Measurements from ENCODE around the gene OR4D11.

OR4D11 gene

DNA sequence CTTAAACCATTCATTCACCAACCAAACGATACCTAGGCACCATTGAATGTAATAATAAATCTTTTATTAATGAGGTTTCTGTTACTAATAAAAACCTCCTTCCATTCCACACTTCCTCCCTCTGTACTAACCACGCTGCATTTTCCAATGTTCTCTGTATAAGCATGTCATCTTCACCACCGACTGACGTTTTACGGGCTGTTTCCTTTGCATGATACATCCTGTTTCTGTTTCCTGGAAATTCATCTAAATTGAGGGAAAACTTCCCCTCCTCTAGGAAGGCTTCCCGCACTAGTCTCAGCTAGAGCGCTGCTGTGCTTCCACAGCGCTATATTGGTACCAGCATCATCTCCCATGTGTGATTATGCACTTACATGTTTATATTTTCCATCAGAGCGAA is 28.2 kb upstream of the OR4D11 start:
- Histone ChIP-seq H3K4me3 (ENCODE audit: low read depth in 1 of 2, low read length in 1 of 2) (no peak overlapping the region), H3K4me1 (ENCODE audit: control insufficient read depth in 1 of 2, insufficient read depth in 1 of 2, low read depth in 1 of 2, low read length in 1 of 2) (no peaks in the 10 kb centered on the region), H3K9me3 (no peaks in the 10 kb centered on the region), H3K27ac (no peak overlapping the region), H3K27me3 (no peaks in the 10 kb centered on the region), H3K36me3 (no peaks in the 10 kb centered on the region)
- TF ChIP-seq, protein P1, sequence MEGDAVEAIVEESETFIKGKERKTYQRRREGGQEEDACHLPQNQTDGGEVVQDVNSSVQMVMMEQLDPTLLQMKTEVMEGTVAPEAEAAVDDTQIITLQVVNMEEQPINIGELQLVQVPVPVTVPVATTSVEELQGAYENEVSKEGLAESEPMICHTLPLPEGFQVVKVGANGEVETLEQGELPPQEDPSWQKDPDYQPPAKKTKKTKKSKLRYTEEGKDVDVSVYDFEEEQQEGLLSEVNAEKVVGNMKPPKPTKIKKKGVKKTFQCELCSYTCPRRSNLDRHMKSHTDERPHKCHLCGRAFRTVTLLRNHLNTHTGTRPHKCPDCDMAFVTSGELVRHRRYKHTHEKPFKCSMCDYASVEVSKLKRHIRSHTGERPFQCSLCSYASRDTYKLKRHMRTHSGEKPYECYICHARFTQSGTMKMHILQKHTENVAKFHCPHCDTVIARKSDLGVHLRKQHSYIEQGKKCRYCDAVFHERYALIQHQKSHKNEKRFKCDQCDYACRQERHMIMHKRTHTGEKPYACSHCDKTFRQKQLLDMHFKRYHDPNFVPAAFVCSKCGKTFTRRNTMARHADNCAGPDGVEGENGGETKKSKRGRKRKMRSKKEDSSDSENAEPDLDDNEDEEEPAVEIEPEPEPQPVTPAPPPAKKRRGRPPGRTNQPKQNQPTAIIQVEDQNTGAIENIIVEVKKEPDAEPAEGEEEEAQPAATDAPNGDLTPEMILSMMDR (IDR thresholded peaks at IDR 0.05) = no peak

DNA sequence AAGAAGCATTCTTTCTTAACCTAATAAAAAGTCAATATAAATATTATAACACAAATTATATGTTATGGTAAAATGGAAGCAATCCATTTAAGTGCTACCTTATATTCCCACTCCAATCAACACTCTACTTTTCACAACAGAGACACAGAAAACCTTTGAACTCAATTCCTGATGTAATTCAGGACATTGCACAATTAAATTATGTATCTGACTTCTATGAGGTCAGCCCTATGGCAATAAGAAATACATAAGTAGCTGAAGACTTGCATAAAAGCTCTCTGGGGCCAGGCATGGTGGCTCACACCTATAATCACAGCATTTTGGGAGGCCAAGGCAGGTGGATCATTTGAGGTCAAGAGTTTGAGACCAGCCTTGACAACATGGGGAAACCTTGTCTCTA is 23.5 kb upstream of the OR4D11 start:
- Histone ChIP-seq H3K4me3 (ENCODE audit: low read depth in 1 of 2, low read length in 1 of 2) (no peak overlapping the region), H3K27ac (no peak overlapping the region), H3K9me3 (no peaks in the 10 kb centered on the region), H3K4me1 (ENCODE audit: control insufficient read depth in 1 of 2, insufficient read depth in 1 of 2, low read depth in 1 of 2, low read length in 1 of 2) (no peaks in the 10 kb centered on the region), H3K27me3 (no peaks in the 10 kb centered on the region), H3K36me3 (no peaks in the 10 kb centered on the region)
- TF ChIP-seq, protein P1 (IDR thresholded peaks at IDR 0.05) = no peak

DNA sequence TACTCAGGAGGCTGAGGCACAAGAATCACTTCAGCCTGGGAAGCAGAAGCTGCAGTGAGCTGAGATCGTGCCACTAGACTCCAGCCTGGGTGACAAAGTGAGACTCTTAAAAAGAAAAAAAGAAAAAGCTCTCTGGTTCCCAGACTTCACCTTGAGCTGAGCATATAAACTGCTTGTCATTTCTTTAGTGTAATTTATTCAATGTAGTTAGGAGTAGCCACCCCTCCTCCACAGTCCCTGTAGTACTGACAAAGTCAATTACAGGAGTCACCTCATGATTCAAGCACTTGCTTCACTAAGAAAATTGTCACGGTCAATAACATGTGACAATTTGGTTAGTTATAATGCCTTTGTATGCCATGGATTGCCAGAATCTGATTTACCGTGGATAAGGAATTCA is 23.0 kb upstream of the OR4D11 start:
- Histone ChIP-seq H3K27ac (no peak overlapping the region), H3K36me3 (no peaks in the 10 kb centered on the region)
- TF ChIP-seq, protein P1 (IDR thresholded peaks at IDR 0.05) = no peak

GRCh38 chr11:59501931-59502330 is 1.4 kb upstream of the OR4D11 start:
- TF ChIP-seq, protein P1 (IDR thresholded peaks at IDR 0.05) = no peak
- Histone ChIP-seq H3K9me3 (no peaks in the 10 kb centered on the region), H3K27ac (no peak overlapping the region), H3K4me1 (ENCODE audit: control insufficient read depth in 1 of 2, insufficient read depth in 1 of 2, low read depth in 1 of 2, low read length in 1 of 2) (no peaks in the 10 kb centered on the region), H3K4me3 (ENCODE audit: low read depth in 1 of 2, low read length in 1 of 2) (no peak overlapping the region), H3K36me3 (no peaks in the 10 kb centered on the region), H3K27me3 (no peaks in the 10 kb centered on the region)

More for the DNA sequence above, 23.0 kb upstream of the OR4D11 start:
- Histone ChIP-seq H3K4me3 (ENCODE audit: low read depth in 1 of 2, low read length in 1 of 2) (no peak overlapping the region), H3K4me1 (ENCODE audit: control insufficient read depth in 1 of 2, insufficient read depth in 1 of 2, low read depth in 1 of 2, low read length in 1 of 2) (no peaks in the 10 kb centered on the region), H3K27me3 (no peaks in the 10 kb centered on the region), H3K9me3 (no peaks in the 10 kb centered on the region)

DNA sequence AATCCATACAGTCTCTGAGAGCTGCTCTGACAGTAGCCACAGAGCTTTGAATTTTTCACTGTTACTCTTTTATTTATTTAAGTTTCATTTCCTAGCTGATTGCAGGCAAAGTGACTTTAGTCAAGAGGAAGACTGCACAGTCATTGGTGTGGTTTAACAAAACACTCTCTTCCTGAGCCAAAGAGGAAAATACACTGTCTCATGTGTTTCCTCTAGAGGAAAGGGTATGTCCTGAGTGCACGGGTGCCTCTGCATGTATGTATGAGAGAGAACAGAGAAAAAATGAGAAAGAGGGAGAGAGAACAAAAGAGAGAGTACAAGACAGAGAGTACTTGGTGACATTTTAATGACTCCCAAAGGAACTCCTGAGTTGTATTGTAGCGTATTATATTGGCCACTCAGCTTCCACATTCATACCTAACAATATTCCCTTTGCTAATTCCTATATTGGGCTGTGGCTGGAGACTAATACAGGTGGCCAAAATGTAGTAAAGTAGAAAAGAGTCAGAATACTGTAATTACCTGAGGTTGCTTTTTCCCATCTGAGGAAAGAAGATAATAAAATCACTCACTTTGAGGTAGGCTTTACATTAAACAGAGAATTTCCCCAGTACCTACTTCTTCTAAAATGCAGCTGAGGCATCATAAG is 7.7 kb downstream of the OR4D11 start, which contains the start of gene OR4D9:
TSS of gene OR4D9 (plus strand) at position 599 of the 649 bp plus-strand sequence. CDS start 3,374 bp downstream, outside the sequence.
- H3K4me1 ChIP-seq (ENCODE audit: control insufficient read depth in 1 of 2, insufficient read depth in 1 of 2, low read depth in 1 of 2, low read length in 1 of 2) = peaks cover 13 to 18% of the 10 kb centered on the region in 2 experiments
- H3K9me3 ChIP-seq = no peaks in the 10 kb centered on the region
- TF ChIP-seq, protein P1 (IDR thresholded peaks at IDR 0.05) = no peak
- H3K27ac ChIP-seq = peak within 1 kb of the TSS; percentile 57
- H3K36me3 ChIP-seq = no peaks in the 10 kb centered on the region
- no peaks in the 10 kb centered on the region for H3K27me3 ChIP-seq
- no peak within 1 kb of the TSS for H3K4me3 ChIP-seq (ENCODE audit: low read depth in 1 of 2, low read length in 1 of 2)
